Activated naive CD8-positive, alpha-beta T cell treated with anti-CD3 and anti-CD28 coated beads, Interleukin-2, amount 50 U/mL, for 24 hours (primary cell): ENCODE results near the gene SEC63.
"Not testable (repeated sequence)": the region's sequence is repeated elsewhere in the genome, so short reads cannot be mapped to it uniquely, and the experiment has no call there.

Source experiments
- ATAC-seq: fragments of 150-1000 bp; cut with Tn5 transposase; one replicate; pipeline ENCODE4 v1.10.0; 2021
- DNase-seq: peaks from one replicate; pipeline ENCODE4 v3.0.0; 2021
- H3K27ac Mint-ChIP-seq: one replicate; pipeline ENCODE4 v1.8.0; 2021; ENCODE audit warnings: mild to moderate bottlenecking, mixed read lengths
- H3K27me3 Mint-ChIP-seq: one replicate; pipeline ENCODE4 v1.8.0; 2021; ENCODE audit warnings: mixed read lengths
- H3K36me3 Mint-ChIP-seq: one replicate; pipeline ENCODE4 v1.8.0; 2021; ENCODE audit warnings: low read depth, mixed read lengths
- H3K4me1 Mint-ChIP-seq: one replicate; pipeline ENCODE4 v1.8.0; 2021; ENCODE audit warnings: mixed read lengths
- H3K4me3 Mint-ChIP-seq: one replicate; pipeline ENCODE4 v1.8.0; 2021; ENCODE audit warnings: mild to moderate bottlenecking, moderate library complexity, mixed read lengths
- H3K9me3 Mint-ChIP-seq: one replicate; pipeline ENCODE4 v1.8.0; 2021; ENCODE audit warnings: mixed read lengths

SEC63 gene

DNA sequence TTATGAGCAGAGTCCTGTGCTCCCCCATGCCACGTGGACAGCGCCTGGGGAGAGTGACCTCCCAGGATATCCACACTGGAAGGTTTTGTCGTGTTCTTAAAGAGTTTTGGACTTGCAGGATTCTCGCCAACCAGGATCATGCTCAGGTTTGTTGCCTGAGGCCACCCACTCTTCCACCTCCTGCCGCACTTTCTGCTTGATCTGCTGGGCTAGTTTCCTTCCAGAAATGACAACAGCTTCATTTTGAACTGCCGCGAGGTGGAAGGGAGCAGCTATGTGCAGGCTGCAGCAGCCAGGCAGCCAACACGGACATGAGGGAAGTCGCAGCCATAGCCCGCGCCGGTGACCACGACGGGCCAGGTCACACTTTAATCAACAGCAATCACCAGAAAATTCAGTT lies 27.7 kb upstream of the SEC63 start:
- Mint-ChIP-seq H3K36me3 (no peaks in the 10 kb centered on the region), H3K27me3 (no peaks in the 10 kb centered on the region), H3K9me3 (no peaks in the 10 kb centered on the region), H3K27ac (no peak overlapping the region), H3K4me3 (no peak overlapping the region), H3K4me1 (no peaks in the 10 kb centered on the region)
- no peak for DNase-seq
- ATAC-seq = no peak

- Mint-ChIP-seq H3K27me3 (peaks cover 2% of the 10 kb centered on the region), H3K27ac (no peak overlapping the region), H3K4me3 (no peak overlapping the region)
Observed at GRCh38 chr6:107983811-107984210, 25.8 kb upstream of the SEC63 start.

DNA sequence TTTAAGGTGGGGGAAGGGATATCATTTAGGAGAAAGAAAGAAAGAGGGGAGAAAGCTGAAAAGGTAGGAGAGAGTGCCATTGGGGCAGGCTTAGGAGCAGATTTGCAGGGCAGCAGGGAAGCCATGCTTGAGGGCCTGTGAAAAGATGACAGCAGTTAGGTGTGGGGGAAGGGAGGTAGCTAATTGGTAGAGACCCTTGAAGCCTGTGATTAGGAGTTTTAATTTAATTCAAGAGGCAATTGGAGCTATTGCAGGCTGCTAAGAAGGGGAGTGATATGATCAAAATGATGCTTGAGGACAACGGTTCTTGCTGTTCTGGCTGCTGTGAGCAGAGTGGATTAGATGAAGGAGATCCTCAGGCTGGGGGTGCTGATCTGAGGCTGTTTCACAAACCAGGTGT lies 24.5 kb upstream of the SEC63 start:
- H3K4me3 Mint-ChIP-seq = no peak overlapping the region

More at GRCh38 chr6:107983811-107984210, 25.8 kb upstream of the SEC63 start:
- DNase-seq (no peak), ATAC-seq (no peak)
- Mint-ChIP-seq H3K36me3 (no peaks in the 10 kb centered on the region), H3K4me1 (no peaks in the 10 kb centered on the region), H3K9me3 (no peaks in the 10 kb centered on the region)

GRCh38 chr6:107981695-107982094 lies 23.7 kb upstream of the SEC63 start:
- Mint-ChIP-seq H3K4me1 (no peaks in the 10 kb centered on the region), H3K4me3 (no peak overlapping the region), H3K9me3 (no peaks in the 10 kb centered on the region), H3K27ac (no peak overlapping the region), H3K27me3 (peaks cover 2% of the 10 kb centered on the region), H3K36me3 (no peaks in the 10 kb centered on the region)
- DNase-seq = no peak
- no peak for ATAC-seq

More for the DNA sequence above, 24.5 kb upstream of the SEC63 start:
- H3K27ac Mint-ChIP-seq = no peak overlapping the region
- H3K27me3 Mint-ChIP-seq = peaks cover 2% of the 10 kb centered on the region
- DNase-seq (no peak), ATAC-seq (no peak)
- no peaks in the 10 kb centered on the region for H3K36me3 Mint-ChIP-seq
- no peaks in the 10 kb centered on the region for H3K4me1 Mint-ChIP-seq
- no peaks in the 10 kb centered on the region for H3K9me3 Mint-ChIP-seq

DNA sequence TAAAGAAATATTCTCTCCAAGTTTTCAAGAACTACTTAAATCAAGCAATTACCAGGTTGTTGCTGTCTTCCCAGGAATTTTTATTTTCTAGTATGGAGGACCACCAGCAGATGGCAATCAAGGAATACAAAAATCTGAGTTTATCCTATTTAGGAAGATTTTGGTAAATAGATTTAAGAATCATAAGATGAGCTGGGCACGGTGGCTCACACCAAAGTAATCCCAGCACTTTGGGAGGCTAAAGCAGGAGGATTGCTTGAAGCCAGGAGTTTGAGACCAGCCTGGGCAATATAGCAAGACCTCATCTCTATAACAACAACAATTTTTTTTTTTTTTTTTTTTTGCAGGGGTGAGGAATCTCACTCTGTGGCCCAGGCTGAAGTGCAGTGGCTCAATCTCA lies 19.3 kb upstream of the SEC63 start:
- no peaks in the 10 kb centered on the region for H3K4me1 Mint-ChIP-seq
- no peak overlapping the region for H3K4me3 Mint-ChIP-seq
- no peak for ATAC-seq
- no peak for DNase-seq
- no peak overlapping the region for H3K27ac Mint-ChIP-seq
- no peaks in the 10 kb centered on the region for H3K9me3 Mint-ChIP-seq
- H3K27me3 Mint-ChIP-seq = peaks cover 2% of the 10 kb centered on the region
- H3K36me3 Mint-ChIP-seq = no peaks in the 10 kb centered on the region

DNA sequence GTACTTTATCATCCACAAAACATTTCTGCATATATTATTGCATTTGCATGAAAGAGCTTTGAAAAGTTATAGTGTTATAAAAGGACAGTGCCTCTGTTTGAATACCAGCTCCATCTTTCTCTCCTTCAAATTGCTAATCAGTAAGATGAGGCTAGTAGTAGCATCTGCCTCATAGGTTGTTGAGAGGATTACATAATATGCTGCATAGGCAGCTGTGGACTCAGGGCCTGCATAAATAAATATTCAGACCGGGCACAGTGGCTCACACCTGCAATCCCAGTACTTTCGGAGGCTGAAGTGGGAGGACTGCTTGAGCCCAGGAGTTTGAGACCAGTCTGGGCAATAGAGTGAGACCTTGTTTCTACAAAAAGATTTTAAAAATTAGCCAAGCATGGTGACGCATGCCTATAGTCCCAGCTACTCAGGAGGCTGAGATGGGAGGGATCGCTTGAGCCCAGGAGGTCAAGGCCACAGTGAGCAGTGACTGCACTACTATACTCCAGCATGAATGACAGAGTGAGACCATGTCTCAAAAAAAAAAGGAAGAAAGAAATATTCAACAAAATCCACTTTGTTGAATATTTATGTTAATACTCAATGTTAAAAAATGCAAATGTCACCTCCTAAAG lies 18.3 kb upstream of the SEC63 start:
- H3K27me3 Mint-ChIP-seq = peaks cover 2% of the 10 kb centered on the region
- DNase-seq (no peak), ATAC-seq (no peak)
- H3K9me3 Mint-ChIP-seq = no peaks in the 10 kb centered on the region
- no peak overlapping the region for H3K27ac Mint-ChIP-seq
- H3K36me3 Mint-ChIP-seq = no peaks in the 10 kb centered on the region
- H3K4me3 Mint-ChIP-seq = no peak overlapping the region
- no peaks in the 10 kb centered on the region for H3K4me1 Mint-ChIP-seq

- DNase-seq = no peak
- Mint-ChIP-seq H3K36me3 (no peaks in the 10 kb centered on the region), H3K9me3 (no peaks in the 10 kb centered on the region), H3K27ac (no peak overlapping the region), H3K4me1 (no peaks in the 10 kb centered on the region), H3K27me3 (no peaks in the 10 kb centered on the region), H3K4me3 (no peak overlapping the region)
- no peak for ATAC-seq
Observed at GRCh38 chr6:107973594-107973993, 15.6 kb upstream of the SEC63 start.

DNA sequence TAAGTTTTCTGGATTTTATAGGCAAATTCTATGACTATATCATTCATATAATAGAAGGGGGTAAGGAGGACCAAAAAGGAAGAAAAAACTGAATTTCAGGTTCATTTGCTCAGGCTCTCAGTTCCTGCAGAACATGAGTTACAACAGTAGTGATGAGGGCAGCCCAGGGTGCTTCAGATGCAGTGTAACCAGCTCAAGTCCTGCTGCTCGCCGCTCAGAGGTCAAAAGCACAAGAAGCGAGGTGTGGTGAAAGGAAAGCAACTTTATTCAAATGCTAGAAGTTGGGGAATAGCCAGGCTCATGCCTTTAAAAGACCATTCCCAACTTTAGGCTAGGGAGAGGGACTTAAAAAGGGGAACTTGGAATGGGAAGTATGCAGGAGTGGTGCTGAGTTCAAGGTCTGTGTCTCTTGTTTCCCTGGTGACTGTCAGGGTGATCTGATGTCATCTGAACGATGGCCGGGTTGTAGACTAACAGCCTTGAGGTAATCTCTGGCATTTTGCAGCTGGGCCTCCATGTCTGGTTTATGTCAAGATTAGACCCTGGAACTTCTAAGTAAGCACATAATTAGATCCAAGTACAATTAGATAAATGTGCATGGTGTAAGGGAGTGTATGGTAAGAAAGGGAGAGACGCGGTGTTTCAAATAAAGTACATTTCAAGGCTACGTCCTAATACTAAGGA lies 14.5 kb upstream of the SEC63 start:
- ATAC-seq = no peak
- H3K27me3 Mint-ChIP-seq = no peaks in the 10 kb centered on the region
- no peaks in the 10 kb centered on the region for H3K9me3 Mint-ChIP-seq
- no peak overlapping the region for H3K27ac Mint-ChIP-seq
- no peaks in the 10 kb centered on the region for H3K36me3 Mint-ChIP-seq
- H3K4me3 Mint-ChIP-seq = no peak overlapping the region
- no peaks in the 10 kb centered on the region for H3K4me1 Mint-ChIP-seq
- DNase-seq = no peak

DNA sequence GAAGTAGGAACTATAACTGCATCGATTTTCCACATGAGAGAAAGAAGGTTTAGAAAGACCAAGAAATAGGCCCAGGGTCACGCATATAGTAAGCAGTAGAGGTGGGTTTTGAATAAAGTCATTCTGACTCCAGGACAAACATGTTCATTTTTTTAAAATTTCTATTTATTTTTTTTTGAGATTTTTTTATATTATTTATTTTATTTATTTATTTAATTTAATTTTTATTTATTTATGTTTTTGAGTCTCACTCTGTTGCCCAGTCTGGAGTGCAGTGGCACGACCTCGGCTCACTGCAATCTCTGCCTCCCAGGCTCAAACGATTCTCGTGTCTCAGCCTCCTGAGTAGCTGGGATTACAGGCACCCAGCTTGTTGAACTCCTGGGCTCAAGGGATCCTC lies 13.2 kb upstream of the SEC63 start:
- Mint-ChIP-seq H3K27me3 (no peaks in the 10 kb centered on the region), H3K36me3 (no peaks in the 10 kb centered on the region), H3K4me3 (no peak overlapping the region), H3K27ac (no peak overlapping the region), H3K4me1 (no peaks in the 10 kb centered on the region), H3K9me3 (no peaks in the 10 kb centered on the region)
- DNase-seq (no peak), ATAC-seq (no peak)

DNA sequence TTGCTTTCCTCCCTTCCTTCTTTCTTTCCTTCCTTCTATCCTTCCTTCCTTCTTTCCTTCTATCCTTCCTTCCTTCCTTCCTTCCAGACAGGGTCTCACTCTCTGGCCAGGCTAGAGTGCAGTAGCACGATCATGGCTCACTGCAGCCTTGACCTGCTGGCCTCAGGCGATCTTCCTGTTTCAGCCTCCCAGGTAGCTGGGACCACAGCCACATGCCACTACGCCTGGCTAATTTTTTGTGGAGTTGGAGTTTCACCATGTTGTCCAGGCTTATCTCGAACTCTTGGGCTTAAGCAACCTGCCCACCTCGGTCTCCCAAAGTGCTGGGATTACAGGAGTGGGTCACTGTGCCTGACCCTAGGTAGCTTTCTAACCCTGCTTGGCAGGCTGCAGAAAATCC lies 12.2 kb upstream of the SEC63 start:
- DNase-seq = no peak
- Mint-ChIP-seq H3K4me1 (no peaks in the 10 kb centered on the region), H3K4me3 (no peak overlapping the region), H3K36me3 (no peaks in the 10 kb centered on the region), H3K9me3 (no peaks in the 10 kb centered on the region), H3K27me3 (no peaks in the 10 kb centered on the region), H3K27ac (no peak overlapping the region)
- no peak for ATAC-seq

- no peak overlapping the region for H3K27ac Mint-ChIP-seq
- DNase-seq (no peak), ATAC-seq (no peak)
- peaks cover 13% of the 10 kb centered on the region for H3K4me1 Mint-ChIP-seq
- H3K9me3 Mint-ChIP-seq = no peaks in the 10 kb centered on the region
- H3K27me3 Mint-ChIP-seq = no peaks in the 10 kb centered on the region
- H3K4me3 Mint-ChIP-seq = no peak overlapping the region
- no peaks in the 10 kb centered on the region for H3K36me3 Mint-ChIP-seq
Observed at GRCh38 chr6:107968081-107968480, 10.1 kb upstream of the SEC63 start.

DNA sequence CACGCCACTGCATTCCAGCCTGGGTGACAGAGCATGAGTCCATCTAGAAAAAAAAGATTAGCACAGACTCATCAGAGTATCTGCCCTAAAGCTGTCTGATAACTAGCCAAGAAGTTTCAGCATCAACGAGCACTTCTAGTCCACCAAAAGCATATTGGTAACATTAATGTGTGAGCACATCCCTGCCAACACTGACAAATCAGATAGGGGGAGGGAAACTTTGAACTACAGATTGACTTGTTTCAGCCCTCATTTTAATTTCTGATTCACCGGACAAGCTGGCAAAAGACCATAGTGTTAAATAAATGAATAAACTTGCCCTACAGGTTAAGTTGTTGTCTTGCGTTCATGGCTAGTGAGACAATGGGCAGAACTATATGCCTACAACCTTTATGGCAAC lies 7.7 kb upstream of the SEC63 start:
- no peaks in the 10 kb centered on the region for H3K36me3 Mint-ChIP-seq
- H3K27me3 Mint-ChIP-seq = no peaks in the 10 kb centered on the region
- H3K4me3 Mint-ChIP-seq = no peak overlapping the region
- no peak overlapping the region for H3K27ac Mint-ChIP-seq
- ATAC-seq (no peak), DNase-seq (no peak)
- peaks cover 13% of the 10 kb centered on the region for H3K4me1 Mint-ChIP-seq
- H3K9me3 Mint-ChIP-seq = no peaks in the 10 kb centered on the region

DNA sequence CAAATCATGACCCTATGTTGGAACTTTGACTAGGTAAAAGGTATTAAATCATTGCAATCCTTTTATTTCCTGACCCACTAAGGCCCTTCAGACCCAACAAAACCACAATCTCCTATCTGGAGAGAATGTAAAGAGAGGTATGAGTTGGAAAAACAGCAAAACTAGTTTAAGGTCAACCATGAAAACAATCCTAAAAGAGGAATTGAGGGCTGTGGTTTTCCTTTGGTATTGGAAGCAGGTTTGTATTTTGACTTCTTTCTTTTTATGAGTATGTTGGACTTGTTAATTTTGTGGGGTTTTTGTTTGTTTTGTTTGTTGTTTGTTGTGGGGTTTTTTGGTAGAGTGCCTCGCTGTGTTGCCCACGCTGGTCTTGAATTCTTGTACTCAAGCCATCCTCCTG lies 4.7 kb upstream of the SEC63 start:
- no peak overlapping the region for H3K27ac Mint-ChIP-seq
- H3K36me3 Mint-ChIP-seq = no peaks in the 10 kb centered on the region
- no peak for DNase-seq
- no peak for ATAC-seq
- H3K27me3 Mint-ChIP-seq = no peaks in the 10 kb centered on the region
- H3K9me3 Mint-ChIP-seq = no peaks in the 10 kb centered on the region
- no peak overlapping the region for H3K4me3 Mint-ChIP-seq
- peaks cover 23% of the 10 kb centered on the region for H3K4me1 Mint-ChIP-seq

- H3K4me1 Mint-ChIP-seq = peaks cover 40% of the 10 kb centered on the region
- ATAC-seq = no peak
- peaks cover 19% of the 10 kb centered on the region for H3K36me3 Mint-ChIP-seq
- no peak overlapping the region for H3K27ac Mint-ChIP-seq
- H3K27me3 Mint-ChIP-seq = no peaks in the 10 kb centered on the region
- DNase-seq = no peak
- H3K9me3 Mint-ChIP-seq = no peaks in the 10 kb centered on the region
- H3K4me3 Mint-ChIP-seq = peak overlapping the region; percentile 99
Observed at GRCh38 chr6:107959392-107959791, 1.4 kb upstream of the SEC63 start.

- not testable (repeated sequence) for H3K27me3 Mint-ChIP-seq, ATAC-seq, H3K9me3 Mint-ChIP-seq, DNase-seq
- peak overlapping the region; percentile 89 for H3K27ac Mint-ChIP-seq
- peaks cover 20% of the 10 kb centered on the region for H3K36me3 Mint-ChIP-seq
- peaks cover 39% of the 10 kb centered on the region for H3K4me1 Mint-ChIP-seq
- H3K4me3 Mint-ChIP-seq = peak overlapping the region; percentile 99
Observed at GRCh38 chr6:107958689-107959362, 818 bp upstream of the SEC63 start.
